Stomach (tissue), 4 donors: Measurements from ENCODE around the gene DYNC1H1.

Experiments used
- EP300 ChIP-seq: sonication (generic); formaldehyde crosslinking; IDR thresholded peaks from one replicate; pipeline ENCODE4 v1.6.1; 2017; ENCODE audit warnings: antibody characterized with exemption
- POLR2A ChIP-seq, 4 donors: fragments of 450-650 bp; IDR thresholded peaks; one replicate each; pipeline ENCODE4 v1.6.1; 2016; ENCODE audit warnings: antibody characterized with exemption in 4 of 4, control low read depth in 2 of 4, mild to moderate bottlenecking in 1 of 4, moderate library complexity in 1 of 4
- POLR2AphosphoS5 ChIP-seq, 3 donors: sonication (generic); formaldehyde crosslinking; IDR thresholded peaks; one replicate each; pipeline ENCODE4 v1.6.1; 2016; ENCODE audit warnings: antibody characterized with exemption in 3 of 3
- TF ChIP-seq, protein P1 (sequence below), 7 experiments: fragments of 450-650 bp in 4 of 7; fragments of 200-600 bp in 3 of 7; sonication (generic) in 3 of 7; IDR thresholded peaks; one replicate each; pipeline ENCODE4 v1.5.1; 2016 to 2019; ENCODE audit warnings: antibody characterized with exemption in 7 of 7, control low read depth in 2 of 7, mild to moderate bottlenecking in 1 of 7

DNA sequence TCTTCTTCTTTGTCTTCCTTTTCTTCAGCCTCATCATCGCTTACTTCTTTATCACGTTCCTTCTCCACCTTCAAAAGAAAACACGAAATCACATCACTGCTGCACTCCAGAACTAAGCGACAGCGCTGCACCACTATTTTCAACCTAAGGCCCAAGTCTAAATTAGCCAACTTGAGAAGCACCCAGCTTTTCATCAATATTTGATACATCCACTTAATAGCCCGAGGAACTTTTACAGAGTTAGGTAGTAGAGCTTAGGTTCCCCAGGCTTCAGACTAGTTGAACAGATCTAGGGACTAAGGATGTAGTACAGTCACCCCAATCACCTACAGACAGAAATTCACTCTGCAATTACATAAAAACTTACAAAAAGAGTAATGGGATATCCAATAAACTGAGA is 120.6 kb downstream of the DYNC1H1 start:
- TF ChIP-seq POLR2A (IDR thresholded peaks at IDR 0.05) (no peak), POLR2AphosphoS5 (IDR thresholded peaks at IDR 0.05) (no peak), EP300 (no peak)
- TF ChIP-seq, protein P1, sequence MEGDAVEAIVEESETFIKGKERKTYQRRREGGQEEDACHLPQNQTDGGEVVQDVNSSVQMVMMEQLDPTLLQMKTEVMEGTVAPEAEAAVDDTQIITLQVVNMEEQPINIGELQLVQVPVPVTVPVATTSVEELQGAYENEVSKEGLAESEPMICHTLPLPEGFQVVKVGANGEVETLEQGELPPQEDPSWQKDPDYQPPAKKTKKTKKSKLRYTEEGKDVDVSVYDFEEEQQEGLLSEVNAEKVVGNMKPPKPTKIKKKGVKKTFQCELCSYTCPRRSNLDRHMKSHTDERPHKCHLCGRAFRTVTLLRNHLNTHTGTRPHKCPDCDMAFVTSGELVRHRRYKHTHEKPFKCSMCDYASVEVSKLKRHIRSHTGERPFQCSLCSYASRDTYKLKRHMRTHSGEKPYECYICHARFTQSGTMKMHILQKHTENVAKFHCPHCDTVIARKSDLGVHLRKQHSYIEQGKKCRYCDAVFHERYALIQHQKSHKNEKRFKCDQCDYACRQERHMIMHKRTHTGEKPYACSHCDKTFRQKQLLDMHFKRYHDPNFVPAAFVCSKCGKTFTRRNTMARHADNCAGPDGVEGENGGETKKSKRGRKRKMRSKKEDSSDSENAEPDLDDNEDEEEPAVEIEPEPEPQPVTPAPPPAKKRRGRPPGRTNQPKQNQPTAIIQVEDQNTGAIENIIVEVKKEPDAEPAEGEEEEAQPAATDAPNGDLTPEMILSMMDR (IDR thresholded peaks at IDR 0.05) = no peak
